Dendritic cell treated with granulocyte-macrophage colony-stimulating factor and Interleukin-4, amounts not matched to agents 40 ng/mL and 50 ng/mL, for 4 days (primary cell): Measurements from ENCODE around the gene TPD52L2.
A peak's percentile ranks its signal among the peaks of the same experiment; 100 is the strongest.

Experiments
- H3K27ac Mint-ChIP-seq: one replicate; pipeline ENCODE4 v1.8.0; 2022; ENCODE audit warnings: mild to moderate bottlenecking, mixed read lengths
- H3K27me3 Mint-ChIP-seq: one replicate; pipeline ENCODE4 v1.8.0; 2022; ENCODE audit warnings: mild to moderate bottlenecking, mixed read lengths
- H3K36me3 Mint-ChIP-seq: one replicate; pipeline ENCODE4 v1.8.0; 2022; ENCODE audit warnings: low read depth, mixed read lengths
- H3K4me1 Mint-ChIP-seq: one replicate; pipeline ENCODE4 v1.8.0; 2022; ENCODE audit warnings: low read depth, mixed read lengths
- H3K4me3 Mint-ChIP-seq: one replicate; pipeline ENCODE4 v1.8.0; 2022; ENCODE audit warnings: mild to moderate bottlenecking, moderate library complexity, mixed read lengths
- H3K9me3 Mint-ChIP-seq: one replicate; pipeline ENCODE4 v1.8.0; 2022; ENCODE audit warnings: mixed read lengths
- intact Hi-C: fragments of 100-400 bp; cut with micrococcal nuclease; formaldehyde crosslinking; loops from one replicate; pipeline ENCODE4 v1.15.0; 2022

The TPD52L2 gene

GRCh38 chr20:63864978-63865640 lies at the start of gene TPD52L2:
Gene TPD52L2, plus strand, starts transcription at chr20:63865270. Its CDS starts 96 bp downstream, at chr20:63865366.
- intact Hi-C loops, result loop anchor here (1.0 to 5.0 kb wide), 4 partner anchors 8 to 78 kb away; partner anchors contain the start of gene DNAJC5
- H3K9me3 Mint-ChIP-seq, result no peaks in the 10 kb centered on the region
- peaks cover 94% of the 10 kb centered on the region for H3K36me3 Mint-ChIP-seq
- H3K27me3 Mint-ChIP-seq, result no peaks in the 10 kb centered on the region
- peak within 1 kb of the TSS; percentile 85 for H3K4me3 Mint-ChIP-seq
- peaks cover 62% of the 10 kb centered on the region for H3K4me1 Mint-ChIP-seq
- H3K27ac Mint-ChIP-seq, result peak within 1 kb of the TSS; percentile 88

GRCh38 chr20:63815615-63816253 lies 49.3 kb upstream of the TPD52L2 start:
- Mint-ChIP-seq H3K27ac (no peak overlapping the region), H3K4me3 (no peak overlapping the region), H3K9me3 (no peaks in the 10 kb centered on the region), H3K36me3 (peaks cover 31% of the 10 kb centered on the region), H3K4me1 (peaks cover 68% of the 10 kb centered on the region), H3K27me3 (peaks cover 4% of the 10 kb centered on the region)
- intact Hi-C loops, result no loop called here

DNA sequence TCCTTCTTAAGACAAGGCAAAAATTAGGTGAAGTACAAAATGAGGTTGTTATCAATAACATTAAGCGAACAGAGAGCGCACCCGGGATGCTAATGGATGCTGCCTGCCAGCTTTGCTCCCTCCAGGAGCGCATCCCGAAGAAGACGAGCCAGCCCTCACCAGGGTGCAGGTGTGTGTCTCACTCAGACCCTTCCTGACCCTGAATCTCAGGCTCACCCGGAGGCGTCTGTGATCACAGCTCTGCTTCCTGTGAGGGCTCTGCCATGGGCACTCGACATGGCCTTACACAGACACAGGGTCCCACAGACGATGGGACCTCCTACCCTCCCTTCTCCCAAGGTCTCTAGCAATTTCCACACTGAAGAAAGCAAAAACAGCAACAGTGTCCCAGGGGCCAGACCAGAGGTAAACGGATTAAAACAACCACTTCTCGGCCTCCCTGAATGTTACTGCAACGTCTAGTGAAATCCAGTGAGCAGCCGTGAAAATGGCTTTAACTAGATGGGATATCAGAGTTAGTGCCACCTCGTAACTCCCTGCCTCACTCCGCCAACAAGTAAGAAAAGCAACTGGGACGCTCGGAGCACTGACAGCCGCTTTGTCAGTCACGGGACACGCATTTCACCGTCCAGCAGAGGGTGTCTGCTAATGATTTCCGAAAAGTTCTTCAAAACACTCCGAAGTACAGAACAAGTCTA lies 45.7 kb upstream of the TPD52L2 start:
- Mint-ChIP-seq H3K36me3 (peaks cover 29% of the 10 kb centered on the region), H3K4me3 (no peak overlapping the region), H3K27me3 (peaks cover 4% of the 10 kb centered on the region), H3K9me3 (no peaks in the 10 kb centered on the region), H3K4me1 (peaks cover 68% of the 10 kb centered on the region), H3K27ac (no peak overlapping the region)
- intact Hi-C loops, result no loop called here

DNA sequence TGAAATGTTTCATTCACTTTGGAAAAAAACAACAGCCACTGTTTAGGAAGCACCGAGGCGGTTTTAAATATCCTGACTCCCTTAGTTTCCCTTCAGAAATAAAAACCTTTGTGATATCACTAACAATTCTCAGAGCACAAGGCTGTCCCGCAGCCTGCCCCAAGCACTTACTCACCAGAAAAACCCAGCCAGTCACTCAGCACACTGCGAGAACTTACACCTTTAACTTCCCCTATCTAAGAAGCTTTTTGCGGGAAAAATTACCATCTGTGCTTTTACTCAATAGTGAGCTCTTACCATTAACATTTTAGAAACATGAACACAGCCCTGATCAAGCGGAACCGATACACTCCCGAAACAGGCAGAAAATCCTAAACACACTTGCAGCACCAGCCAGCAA lies 43.3 kb upstream of the TPD52L2 start:
- Mint-ChIP-seq H3K4me3 (no peak overlapping the region), H3K4me1 (peaks cover 64% of the 10 kb centered on the region), H3K36me3 (peaks cover 33% of the 10 kb centered on the region), H3K27ac (peak overlapping the region; percentile 83), H3K9me3 (no peaks in the 10 kb centered on the region), H3K27me3 (peaks cover 20% of the 10 kb centered on the region)
- intact Hi-C loops, result no loop called here

DNA sequence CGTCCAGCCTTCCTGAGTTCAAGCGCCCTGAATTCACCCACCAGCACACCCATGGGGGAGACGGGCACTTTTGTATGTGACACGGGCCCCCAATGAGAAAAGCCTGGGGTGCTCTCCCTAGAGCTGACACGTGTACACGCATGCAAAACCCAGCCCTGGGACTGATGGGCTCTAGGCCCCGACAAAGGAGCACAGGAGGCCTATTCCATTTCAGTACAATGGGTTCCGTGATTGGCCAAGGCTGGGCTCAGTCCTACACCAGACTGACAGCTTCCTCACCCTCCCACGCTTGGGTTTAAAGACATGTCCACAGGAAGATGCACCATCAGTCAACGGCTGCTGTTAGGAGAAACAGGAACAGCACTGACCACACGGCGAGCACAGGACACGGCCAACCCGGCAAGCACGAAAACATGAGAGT lies 42.8 kb upstream of the TPD52L2 start:
- Mint-ChIP-seq H3K4me1 (peaks cover 62% of the 10 kb centered on the region), H3K9me3 (no peaks in the 10 kb centered on the region), H3K36me3 (peaks cover 37% of the 10 kb centered on the region), H3K4me3 (peak overlapping the region; percentile 56), H3K27me3 (peaks cover 23% of the 10 kb centered on the region), H3K27ac (peak overlapping the region; percentile 83)
- intact Hi-C loops, result no loop called here

GRCh38 chr20:63823691-63824311 lies 41.3 kb upstream of the TPD52L2 start:
- intact Hi-C loops, result no loop called here
- Mint-ChIP-seq H3K27me3 (peaks cover 30% of the 10 kb centered on the region), H3K9me3 (no peaks in the 10 kb centered on the region), H3K4me3 (no peak overlapping the region), H3K36me3 (peaks cover 31% of the 10 kb centered on the region), H3K4me1 (peaks cover 57% of the 10 kb centered on the region), H3K27ac (no peak overlapping the region)

GRCh38 chr20:63825331-63826118 lies 39.5 kb upstream of the TPD52L2 start:
- Mint-ChIP-seq H3K27ac (no peak overlapping the region), H3K4me3 (no peak overlapping the region), H3K27me3 (peaks cover 42% of the 10 kb centered on the region), H3K4me1 (peaks cover 58% of the 10 kb centered on the region), H3K9me3 (no peaks in the 10 kb centered on the region), H3K36me3 (peaks cover 46% of the 10 kb centered on the region)
- intact Hi-C loops, result loop anchor here (5.0 kb wide), 1 partner anchor 37 kb away; the partner anchor contains the start of gene ABHD16B

DNA sequence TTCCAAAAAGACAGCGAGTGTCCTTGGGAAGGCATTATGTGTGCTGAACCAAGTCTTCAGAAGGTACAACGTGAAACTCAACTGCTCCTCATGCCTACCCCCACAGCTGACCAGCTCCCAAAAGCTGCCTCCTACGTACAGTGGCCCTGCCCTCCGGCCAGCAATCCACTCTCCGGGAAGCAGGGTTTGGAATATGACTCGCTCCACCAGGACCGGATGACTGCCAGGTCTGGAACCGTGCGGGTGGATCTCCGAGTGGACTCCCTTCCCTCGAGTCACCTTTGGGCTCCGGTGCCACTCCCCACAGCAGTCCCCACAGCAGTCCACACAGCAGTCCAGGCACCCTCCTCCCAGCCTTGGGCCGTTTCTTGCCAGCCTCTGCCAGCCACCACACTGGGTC lies 38.3 kb upstream of the TPD52L2 start:
- H3K36me3 Mint-ChIP-seq, result peaks cover 46% of the 10 kb centered on the region
- no peak overlapping the region for H3K27ac Mint-ChIP-seq
- H3K9me3 Mint-ChIP-seq, result no peaks in the 10 kb centered on the region
- peaks cover 55% of the 10 kb centered on the region for H3K4me1 Mint-ChIP-seq
- H3K27me3 Mint-ChIP-seq, result peaks cover 42% of the 10 kb centered on the region
- H3K4me3 Mint-ChIP-seq, result no peak overlapping the region
- intact Hi-C loops, result loop anchor here (5.0 kb wide), 1 partner anchor 36 kb away; the partner anchor contains the start of gene ABHD16B

DNA sequence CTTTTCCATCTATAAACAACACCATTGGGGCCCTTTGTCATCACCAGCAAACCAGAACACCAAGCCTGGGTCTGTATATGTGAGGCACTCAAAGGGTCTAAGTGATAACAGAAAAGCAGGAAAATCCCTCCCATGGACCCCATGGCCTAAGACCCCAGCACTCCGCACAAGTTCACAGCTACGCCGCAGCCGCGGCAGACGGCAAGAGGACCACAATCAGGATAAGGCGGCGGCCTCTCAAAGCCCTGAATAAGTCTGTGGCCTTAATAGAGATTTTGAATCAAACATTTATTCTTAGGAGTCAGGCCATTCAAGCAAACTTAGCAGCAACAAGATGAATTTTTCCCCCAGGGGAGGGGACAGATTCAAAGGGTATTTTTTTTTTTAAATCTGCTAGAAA lies 36.9 kb upstream of the TPD52L2 start:
- H3K27ac Mint-ChIP-seq, result no peak overlapping the region
- intact Hi-C loops, result loop anchor here (5.0 kb wide), 1 partner anchor 34 kb away; the partner anchor contains the start of gene ABHD16B
- peaks cover 51% of the 10 kb centered on the region for H3K4me1 Mint-ChIP-seq
- no peaks in the 10 kb centered on the region for H3K9me3 Mint-ChIP-seq
- peaks cover 41% of the 10 kb centered on the region for H3K36me3 Mint-ChIP-seq
- H3K27me3 Mint-ChIP-seq, result peaks cover 53% of the 10 kb centered on the region
- H3K4me3 Mint-ChIP-seq, result no peak overlapping the region

DNA sequence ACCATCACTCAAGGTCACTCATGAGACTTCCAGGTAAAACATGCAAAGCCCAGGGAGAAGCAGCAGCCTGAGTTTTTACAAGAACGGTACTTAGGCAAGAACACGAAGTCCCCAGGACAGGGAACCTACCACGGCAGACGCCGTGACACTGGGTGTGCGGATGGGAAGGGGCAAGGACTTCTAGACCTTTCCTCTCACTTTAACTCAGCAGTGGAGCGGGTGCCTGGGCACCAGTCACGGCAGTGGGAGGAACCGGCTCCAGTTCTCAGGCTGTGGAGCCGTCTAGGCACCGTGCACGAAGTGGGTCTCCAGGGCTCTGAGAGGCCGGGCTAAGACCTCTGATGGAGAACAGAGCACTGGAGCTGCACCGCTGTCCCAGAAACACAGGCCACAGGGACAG lies 36.5 kb upstream of the TPD52L2 start:
- no peak overlapping the region for H3K4me3 Mint-ChIP-seq
- no peak overlapping the region for H3K27ac Mint-ChIP-seq
- no peaks in the 10 kb centered on the region for H3K9me3 Mint-ChIP-seq
- intact Hi-C loops, result loop anchor here (5.0 kb wide), 1 partner anchor 34 kb away; the partner anchor contains the start of gene ABHD16B
- H3K36me3 Mint-ChIP-seq, result peaks cover 38% of the 10 kb centered on the region
- H3K4me1 Mint-ChIP-seq, result peaks cover 54% of the 10 kb centered on the region
- H3K27me3 Mint-ChIP-seq, result peaks cover 57% of the 10 kb centered on the region

DNA sequence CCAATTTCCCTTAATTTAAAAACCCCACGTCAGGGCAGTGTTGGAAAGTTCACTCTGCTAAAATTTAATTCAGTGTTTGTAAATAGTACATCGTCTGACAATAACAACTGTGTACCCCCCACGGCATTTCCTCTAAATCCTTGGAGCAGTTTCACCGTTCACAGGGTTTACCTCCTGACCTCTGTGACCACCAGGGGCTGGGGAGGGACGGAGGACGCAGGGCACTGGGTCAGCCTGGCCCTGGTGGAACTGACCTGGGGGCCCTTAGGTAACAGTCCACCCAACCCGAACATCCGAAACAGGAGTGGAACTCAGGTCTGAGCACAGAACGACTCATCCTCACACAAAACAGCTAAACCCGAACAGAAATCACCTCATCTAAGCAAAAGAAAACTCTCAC lies 36.1 kb upstream of the TPD52L2 start:
- Mint-ChIP-seq H3K9me3 (no peaks in the 10 kb centered on the region), H3K4me1 (peaks cover 58% of the 10 kb centered on the region), H3K36me3 (peaks cover 34% of the 10 kb centered on the region), H3K27ac (no peak overlapping the region), H3K4me3 (peak overlapping the region; percentile 90), H3K27me3 (peaks cover 62% of the 10 kb centered on the region)
- intact Hi-C loops, result loop anchor here (5.0 kb wide), 1 partner anchor 33 kb away; the partner anchor contains the start of gene ABHD16B

GRCh38 chr20:63829603-63829944 lies 35.5 kb upstream of the TPD52L2 start:
- H3K9me3 Mint-ChIP-seq, result no peaks in the 10 kb centered on the region
- H3K27ac Mint-ChIP-seq, result peak overlapping the region; percentile 87
- peaks cover 34% of the 10 kb centered on the region for H3K36me3 Mint-ChIP-seq
- peaks cover 64% of the 10 kb centered on the region for H3K4me1 Mint-ChIP-seq
- H3K27me3 Mint-ChIP-seq, result peaks cover 68% of the 10 kb centered on the region
- H3K4me3 Mint-ChIP-seq, result peak overlapping the region; percentile 90
- intact Hi-C loops, result loop anchor here (5.0 kb wide), 1 partner anchor 33 kb away; the partner anchor contains the start of gene ABHD16B
